K562 (cell line): ENCODE measurements around the gene FOXK2. TPM values are rescaled to one million over a fixed set of nuclear protein-coding genes. Genes with fewer than 3 reads are reported as not detected.

ENCODE experiments used
- BCL6 ChIP-seq: fragments of 250-450 bp; sonication (Bioruptor Pico); IDR thresholded peaks from 2 replicates; pipeline ENCODE4 v1.4.0; 2020
- BRD9 ChIP-seq: fragments of 450-650 bp; IDR thresholded peaks from 2 replicates; pipeline ENCODE4 v1.6.1; 2018; ENCODE audit warnings: low read depth; ENCODE audit not compliant: partially characterized antibody
- ETV1 ChIP-seq: fragments of 450-650 bp; conservative IDR thresholded peaks from 2 replicates; pipeline ENCODE4 v1.6.1; 2016; ENCODE audit warnings: missing genetic modification characterization, control low read depth, low read depth, missing compliant biosample characterization
- HNRNPL ChIP-seq: fragments of 200-400 bp; formaldehyde crosslinking; IDR thresholded peaks from 2 replicates; pipeline ENCODE4 v1.6.1; 2017; ENCODE audit warnings: low read depth, mild to moderate bottlenecking, low read length
- KAT8 ChIP-seq: fragments of 450-650 bp; IDR thresholded peaks from 2 replicates; pipeline ENCODE4 v1.6.1; 2016; ENCODE audit warnings: low read depth, mild to moderate bottlenecking
- SAFB2 ChIP-seq: fragments of 200-400 bp; formaldehyde crosslinking; IDR thresholded peaks from 2 replicates; pipeline ENCODE4 v1.6.1; 2018; ENCODE audit warnings: borderline replicate concordance, low read length, low read depth, moderate library complexity; ENCODE audit not compliant: severe bottlenecking
- SP2 ChIP-seq: IDR thresholded peaks from 2 replicates; pipeline ENCODE4 v1.6.1; 2011; ENCODE audit warnings: mild to moderate bottlenecking, low read depth, low read length, moderate library complexity; ENCODE audit not compliant: poor library complexity, severe bottlenecking; ENCODE audit errors: extremely low read depth
- TAL1 ChIP-seq: fragments of 450-650 bp; IDR thresholded peaks from 2 replicates; pipeline ENCODE4 v1.6.1; 2016; ENCODE audit warnings: mild to moderate bottlenecking
- U2AF2 ChIP-seq: fragments of 200-400 bp; formaldehyde crosslinking; optimal IDR thresholded peaks from 2 replicates; pipeline ENCODE3; 2017; ENCODE audit warnings: low read depth, mild to moderate bottlenecking, low read length
- ZNF133 ChIP-seq: fragments of 250-450 bp; sonication (Bioruptor Pico); IDR thresholded peaks from 2 replicates; pipeline ENCODE4 v1.4.0; 2020; ENCODE audit warnings: mild to moderate bottlenecking
- ZNF444 ChIP-seq: fragments of 250-450 bp; sonication (Bioruptor Pico); IDR thresholded peaks from 2 replicates; pipeline ENCODE4 v1.4.0; 2020; ENCODE audit warnings: mild to moderate bottlenecking, moderate library complexity
- polyA plus RNA-seq, 8 experiments: library from polyadenylated mRNA; depleted of rRNA in 4 of 8; stranded (reverse) in 5 of 8; unstranded in 3 of 8; fragments of >200 nt; fragmentation: Nextera tagmentation in 2 of 8; fragmentation: Illumina TruSeq in 1 of 8; extraction: Ambion mirVana in 2 of 8; extraction: Trizol in 1 of 8; gene quantifications; 2 replicates each; pipeline versions ENCODE4 v1.2.1 to v1.2.3, GENCODE V29; 2011 to 2014; ENCODE audit warnings: inconsistent platforms in 1 of 8, missing spikeins in 1 of 8
- total RNA-seq, 7 experiments: library from RNA; depleted of rRNA in 6 of 7; stranded (reverse); fragments of >200 nt in 6 of 7; fragmentation: Illumina TruSeq in 2 of 7; extraction: Trizol in 2 of 7; gene quantifications; 2 replicates each; pipeline versions ENCODE4 v1.2.1 to v1.2.3, GENCODE V29; 2011 to 2021; ENCODE audit warnings: low replicate concordance in 1 of 7
- TF ChIP-seq, protein P1 (sequence below): fragments of 250-450 bp; sonication (Bioruptor Pico); IDR thresholded peaks from 2 replicates; pipeline ENCODE4 v1.8.0; 2022; ENCODE audit warnings: inconsistent platforms

The FOXK2 gene
- total and polyA plus RNA-seq, 9 of the 15 experiments (the other 6 are each of a cell fraction or from before 2014, with no cell fraction given): 3.0 to 86.0 (median 44.1) TPM

DNA sequence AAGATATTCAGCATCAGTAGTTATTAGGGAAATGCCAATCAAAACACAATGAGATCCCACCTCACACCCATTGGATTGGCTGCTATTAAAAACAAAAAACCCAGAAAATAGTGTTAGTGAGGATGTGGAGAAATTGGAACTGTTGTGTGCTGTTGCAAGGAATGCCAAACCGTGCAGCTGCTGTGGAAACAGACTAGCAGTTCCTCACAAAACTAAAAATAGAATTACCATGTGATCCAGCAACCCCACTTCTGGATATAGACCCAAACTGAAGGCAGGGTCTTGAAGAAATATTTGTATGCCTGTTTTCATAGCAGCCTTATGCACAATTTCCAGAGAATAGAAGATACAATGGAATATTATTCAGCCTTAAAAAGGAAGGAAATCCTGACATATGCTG is 46.0 kb downstream of the FOXK2 start (continued):
- TF ChIP-seq, protein P1, sequence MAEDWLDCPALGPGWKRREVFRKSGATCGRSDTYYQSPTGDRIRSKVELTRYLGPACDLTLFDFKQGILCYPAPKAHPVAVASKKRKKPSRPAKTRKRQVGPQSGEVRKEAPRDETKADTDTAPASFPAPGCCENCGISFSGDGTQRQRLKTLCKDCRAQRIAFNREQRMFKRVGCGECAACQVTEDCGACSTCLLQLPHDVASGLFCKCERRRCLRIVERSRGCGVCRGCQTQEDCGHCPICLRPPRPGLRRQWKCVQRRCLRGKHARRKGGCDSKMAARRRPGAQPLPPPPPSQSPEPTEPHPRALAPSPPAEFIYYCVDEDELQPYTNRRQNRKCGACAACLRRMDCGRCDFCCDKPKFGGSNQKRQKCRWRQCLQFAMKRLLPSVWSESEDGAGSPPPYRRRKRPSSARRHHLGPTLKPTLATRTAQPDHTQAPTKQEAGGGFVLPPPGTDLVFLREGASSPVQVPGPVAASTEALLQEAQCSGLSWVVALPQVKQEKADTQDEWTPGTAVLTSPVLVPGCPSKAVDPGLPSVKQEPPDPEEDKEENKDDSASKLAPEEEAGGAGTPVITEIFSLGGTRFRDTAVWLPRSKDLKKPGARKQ (CRISPR knock-in tag): no peak
- no peak for TF ChIP-seq HNRNPL
- TF ChIP-seq U2AF2: no peak
- no peak for TF ChIP-seq ZNF444 (CRISPR knock-in tag)
- TF ChIP-seq SAFB2: no peak
- no peak for TF ChIP-seq BRD9
- no peak for TF ChIP-seq ETV1 (tag)
- TF ChIP-seq TAL1: no peak
- TF ChIP-seq ZNF133: no peak
- TF ChIP-seq SP2: no peak
- no peak for TF ChIP-seq KAT8
- no peak for TF ChIP-seq BCL6 (CRISPR knock-in tag)
